GM12873 (cell line): ENCODE measurements around the gene ST6GAL1.

Source experiments
- TF ChIP-seq, protein P1 (sequence below): IDR thresholded peaks from 2 replicates; pipeline ENCODE4 v1.5.1; 2012; ENCODE audit warnings: low read depth, mild to moderate bottlenecking, moderate library complexity, low read length, control low read depth; ENCODE audit not compliant: insufficient read depth; ENCODE audit errors: missing control alignments

The ST6GAL1 gene

DNA sequence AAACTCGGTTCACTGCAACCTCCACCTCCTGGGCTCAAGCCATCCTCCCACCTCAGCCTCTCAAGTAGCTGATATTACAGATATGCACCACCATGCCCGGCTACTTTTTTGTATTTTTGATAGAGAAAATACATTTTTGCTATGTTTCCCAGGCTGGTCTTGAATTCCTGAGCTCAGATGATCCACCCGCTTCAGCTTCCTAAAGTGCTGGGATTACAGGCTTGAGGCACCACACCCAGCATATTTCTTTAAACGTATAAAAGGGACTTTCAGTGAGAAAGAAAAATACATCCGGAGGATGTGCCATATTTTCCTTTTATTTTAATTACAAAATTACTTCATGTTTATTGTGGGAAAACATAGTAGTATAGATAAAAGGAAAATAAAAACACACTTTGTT is 153.8 kb downstream of the ST6GAL1 start:
- TF ChIP-seq, protein P1, sequence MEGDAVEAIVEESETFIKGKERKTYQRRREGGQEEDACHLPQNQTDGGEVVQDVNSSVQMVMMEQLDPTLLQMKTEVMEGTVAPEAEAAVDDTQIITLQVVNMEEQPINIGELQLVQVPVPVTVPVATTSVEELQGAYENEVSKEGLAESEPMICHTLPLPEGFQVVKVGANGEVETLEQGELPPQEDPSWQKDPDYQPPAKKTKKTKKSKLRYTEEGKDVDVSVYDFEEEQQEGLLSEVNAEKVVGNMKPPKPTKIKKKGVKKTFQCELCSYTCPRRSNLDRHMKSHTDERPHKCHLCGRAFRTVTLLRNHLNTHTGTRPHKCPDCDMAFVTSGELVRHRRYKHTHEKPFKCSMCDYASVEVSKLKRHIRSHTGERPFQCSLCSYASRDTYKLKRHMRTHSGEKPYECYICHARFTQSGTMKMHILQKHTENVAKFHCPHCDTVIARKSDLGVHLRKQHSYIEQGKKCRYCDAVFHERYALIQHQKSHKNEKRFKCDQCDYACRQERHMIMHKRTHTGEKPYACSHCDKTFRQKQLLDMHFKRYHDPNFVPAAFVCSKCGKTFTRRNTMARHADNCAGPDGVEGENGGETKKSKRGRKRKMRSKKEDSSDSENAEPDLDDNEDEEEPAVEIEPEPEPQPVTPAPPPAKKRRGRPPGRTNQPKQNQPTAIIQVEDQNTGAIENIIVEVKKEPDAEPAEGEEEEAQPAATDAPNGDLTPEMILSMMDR = no peak

DNA sequence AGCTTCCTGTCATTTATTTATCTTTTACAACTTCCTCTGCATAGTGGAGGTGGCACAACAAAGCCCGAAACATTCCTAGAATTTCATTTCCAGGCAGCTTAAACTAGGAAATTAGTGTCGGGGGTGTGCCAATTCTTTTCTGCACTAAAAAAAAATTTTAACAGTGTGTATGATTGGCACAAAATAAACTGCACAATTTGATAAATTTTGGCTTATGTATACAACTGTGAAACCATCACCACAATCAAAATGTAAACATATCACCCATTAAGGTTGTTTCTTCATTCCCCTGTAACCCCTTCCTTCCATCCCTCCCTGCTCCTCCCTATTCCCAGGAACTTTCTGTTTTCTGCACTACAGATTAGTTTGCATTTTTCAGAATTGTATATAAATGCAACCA is 154.3 kb downstream of the ST6GAL1 start:
- TF ChIP-seq, protein P1 = no peak

DNA sequence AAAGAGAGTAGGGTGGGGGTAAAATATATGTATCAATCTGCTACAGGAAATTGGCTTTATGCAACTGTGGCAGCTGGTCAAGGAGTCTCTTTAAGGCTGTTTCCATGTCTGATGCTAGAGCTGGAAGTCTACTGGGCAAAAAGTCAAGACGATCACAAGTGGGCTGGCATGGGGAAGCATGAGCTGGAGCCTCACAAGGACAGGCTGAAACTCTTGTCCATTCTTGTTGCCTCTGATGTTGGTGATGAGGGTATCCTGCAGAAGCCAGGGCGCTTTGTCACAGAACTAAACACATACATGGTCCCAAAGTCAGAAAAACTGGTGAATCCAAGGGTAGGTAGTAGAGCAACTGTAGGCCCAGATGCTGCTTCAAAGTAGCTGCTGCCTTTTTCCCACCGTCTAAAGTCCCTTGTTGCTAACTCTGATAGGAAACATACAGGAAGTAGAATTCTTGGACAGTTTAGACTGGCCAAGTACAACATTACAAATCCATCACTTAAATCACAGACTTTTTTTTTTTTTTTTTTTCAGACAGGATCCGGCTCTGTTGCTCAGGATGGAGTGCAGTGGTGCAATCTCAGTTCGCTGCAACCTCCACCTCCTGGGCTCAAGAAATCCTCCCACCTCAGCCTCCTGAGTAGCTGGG is 154.8 kb downstream of the ST6GAL1 start:
- TF ChIP-seq, protein P1 = no peak

DNA sequence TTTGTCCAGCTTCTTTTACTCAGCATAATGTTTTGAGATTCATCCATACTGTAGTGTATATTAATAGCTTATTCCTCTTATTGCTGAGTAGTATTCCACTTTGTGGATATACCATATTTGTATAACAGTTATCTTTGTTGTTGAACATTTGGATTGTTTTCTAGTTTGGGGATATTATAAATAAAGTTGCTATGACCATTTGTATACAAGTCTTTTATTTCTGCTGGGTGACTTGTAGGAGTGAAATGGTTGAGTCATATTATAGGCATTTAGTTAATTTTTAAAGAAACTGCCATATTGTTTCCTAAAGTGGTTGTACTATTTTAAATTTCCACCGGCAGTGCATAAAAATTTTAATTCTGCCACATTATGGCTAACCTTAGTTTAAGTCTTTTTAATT is 155.6 kb downstream of the ST6GAL1 start:
- TF ChIP-seq, protein P1 = no peak

DNA sequence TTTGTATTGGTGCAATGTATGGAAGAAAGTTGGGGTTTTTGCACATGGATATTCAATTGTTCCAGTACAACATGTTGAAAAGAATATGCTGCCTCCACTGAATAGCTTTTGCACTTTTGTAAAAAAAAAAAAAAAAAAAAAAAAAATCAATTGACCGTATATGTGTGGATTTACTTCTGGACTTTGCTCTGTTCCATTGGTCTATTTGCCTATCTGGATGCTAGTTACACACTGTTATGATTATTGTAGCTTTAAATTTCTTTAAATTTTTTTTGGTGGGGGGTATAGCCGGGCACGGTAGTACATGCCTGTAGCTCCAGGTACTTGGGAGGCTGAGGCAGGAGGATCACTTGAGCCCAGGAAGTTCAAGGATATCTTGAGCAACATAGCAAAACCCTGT is 156.5 kb downstream of the ST6GAL1 start:
- TF ChIP-seq, protein P1 = no peak

DNA sequence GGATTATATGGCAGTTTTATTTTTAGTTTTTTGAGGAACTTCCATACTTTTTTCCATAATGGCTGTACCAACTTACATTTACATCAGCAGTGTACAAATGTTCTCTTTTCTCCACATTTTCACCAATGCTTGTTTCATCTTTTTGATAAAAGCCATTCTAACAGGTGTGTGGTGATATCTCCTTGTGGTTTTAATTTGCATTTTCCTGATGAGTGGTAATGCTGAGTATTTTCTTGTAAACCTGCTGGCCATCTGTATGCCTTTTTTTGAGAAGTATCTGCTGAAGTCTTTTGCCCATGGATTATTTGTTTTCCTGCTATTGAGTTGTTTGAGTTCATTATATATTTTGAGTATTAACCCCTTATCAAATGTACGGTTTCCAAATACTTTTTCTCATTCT is 158.4 kb downstream of the ST6GAL1 start:
- TF ChIP-seq, protein P1 = no peak

DNA sequence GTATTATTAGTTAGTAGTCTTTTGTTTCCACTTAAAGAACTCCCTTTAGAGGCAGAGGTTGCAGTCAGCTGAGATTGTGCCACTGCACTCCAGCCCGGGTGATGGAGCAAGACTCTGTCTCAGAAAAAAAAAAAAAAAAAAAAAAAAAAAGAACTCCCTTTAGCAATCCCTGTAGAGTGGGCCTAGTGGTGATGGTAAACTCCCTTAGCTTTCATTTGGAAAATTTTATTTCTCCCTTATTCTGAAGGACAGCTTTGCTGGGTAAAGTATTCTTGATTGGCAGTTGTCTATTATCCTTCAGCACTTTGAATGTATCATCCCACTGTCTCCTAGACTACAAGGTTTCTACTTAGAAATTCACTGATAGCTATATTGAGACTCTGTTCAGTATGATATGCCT is 163.0 kb downstream of the ST6GAL1 start:
- TF ChIP-seq, protein P1 = no peak
